Liver (tissue), 9 donors: Measurements from ENCODE around the gene SLC38A1. TPM values are rescaled to one million over a fixed set of nuclear protein-coding genes. Genes with fewer than 3 reads are reported as not detected.

Experiments
- DNase-seq: peaks from one replicate; pipeline ENCODE4 v3.0.0-alpha.2; 2017; ENCODE audit warnings: low spot score
- H3K27ac ChIP-seq, 2 donors: one replicate each; pipeline ENCODE4 v1.7.0; 2013; ENCODE audit warnings: inconsistent platforms in 2 of 2, low read length in 2 of 2, control low read depth in 1 of 2, low read depth in 1 of 2, mild to moderate bottlenecking in 1 of 2
- H3K27me3 ChIP-seq, 4 donors: one replicate each; pipeline versions ENCODE4 v1.6.1 to v1.7.0; 2013; ENCODE audit warnings: low read length in 3 of 4, inconsistent platforms in 1 of 4, mild to moderate bottlenecking in 1 of 4, moderate library complexity in 1 of 4; ENCODE audit not compliant: control insufficient read depth in 4 of 4, insufficient read depth in 4 of 4
- H3K36me3 ChIP-seq, 4 donors: one replicate each; pipeline versions ENCODE4 v1.6.1 to v1.7.0; 2013; ENCODE audit warnings: low read length in 3 of 4, mild to moderate bottlenecking in 3 of 4, low read depth in 1 of 4, moderate library complexity in 1 of 4; ENCODE audit not compliant: control insufficient read depth in 4 of 4, insufficient read depth in 3 of 4
- H3K4me1 ChIP-seq, 4 donors: one replicate each; pipeline versions ENCODE4 v1.6.1 to v1.7.0; 2013; ENCODE audit warnings: low read length in 3 of 4, mild to moderate bottlenecking in 3 of 4, moderate library complexity in 1 of 4; ENCODE audit not compliant: control insufficient read depth in 4 of 4, insufficient read depth in 4 of 4
- H3K4me3 ChIP-seq, 3 donors: one replicate each; pipeline versions ENCODE4 v1.6.1 to v1.7.0; 2013; ENCODE audit warnings: low read length in 3 of 3, control low read depth in 1 of 3, low read depth in 1 of 3, mild to moderate bottlenecking in 1 of 3
- H3K9ac ChIP-seq, 2 donors: one replicate each; pipeline ENCODE4 v1.7.0; 2013; ENCODE audit warnings: low read length in 2 of 2, mild to moderate bottlenecking in 2 of 2, moderate library complexity in 2 of 2, control low read depth in 1 of 2, low read depth in 1 of 2
- H3K9me3 ChIP-seq, 4 donors: one replicate each; pipeline versions ENCODE4 v1.6.1 to v1.7.0; 2013; ENCODE audit warnings: low read length in 3 of 4; ENCODE audit not compliant: control insufficient read depth in 4 of 4
- EGR1 ChIP-seq, 2 donors: IDR thresholded peaks; 2 replicates each; pipeline ENCODE4 v1.6.1; 2016 to 2018; ENCODE audit warnings: antibody characterized with exemption in 2 of 2, low read depth in 2 of 2
- FOXA1 ChIP-seq: IDR thresholded peaks from 2 replicates; pipeline ENCODE4 v1.6.1; 2016; ENCODE audit warnings: antibody characterized with exemption
- FOXA2 ChIP-seq: IDR thresholded peaks from 2 replicates; pipeline ENCODE4 v1.6.1; 2016; ENCODE audit warnings: antibody characterized with exemption
- GABPA ChIP-seq, 2 donors: IDR thresholded peaks in 1 of 2; conservative IDR thresholded peaks in 1 of 2; 2 replicates each; pipeline ENCODE4 v1.6.1; 2016; ENCODE audit warnings: antibody characterized with exemption in 2 of 2, mild to moderate bottlenecking in 1 of 2, moderate library complexity in 1 of 2
- HNF4A ChIP-seq, 2 donors: conservative IDR thresholded peaks; 2 replicates each; pipeline ENCODE4 v1.6.1; 2016; ENCODE audit warnings: antibody characterized with exemption in 2 of 2, mild to moderate bottlenecking in 2 of 2
- HNF4G ChIP-seq: IDR thresholded peaks from 2 replicates; pipeline ENCODE4 v1.6.1; 2016; ENCODE audit warnings: antibody characterized with exemption
- JUND ChIP-seq, 2 donors: IDR thresholded peaks; 2 replicates each; pipeline ENCODE4 v1.6.1; 2016; ENCODE audit warnings: antibody characterized with exemption in 2 of 2
- NR2F2 ChIP-seq: IDR thresholded peaks from 2 replicates; pipeline ENCODE4 v1.6.1; 2016; ENCODE audit warnings: antibody characterized with exemption
- RAD21 ChIP-seq, 2 donors: IDR thresholded peaks; 2 replicates each; pipeline ENCODE4 v1.6.1; 2016; ENCODE audit warnings: antibody characterized with exemption in 2 of 2, mild to moderate bottlenecking in 2 of 2
- RXRA ChIP-seq, 2 donors: IDR thresholded peaks; 2 replicates each; pipeline ENCODE4 v1.6.1; 2017 to 2018; ENCODE audit warnings: antibody characterized with exemption in 2 of 2, mild to moderate bottlenecking in 1 of 2
- SP1 ChIP-seq: IDR thresholded peaks from 2 replicates; pipeline ENCODE4 v1.6.1; 2018; ENCODE audit warnings: antibody characterized with exemption, mild to moderate bottlenecking
- TAF1 ChIP-seq: conservative IDR thresholded peaks from 2 replicates; pipeline ENCODE4 v1.6.1; 2016; ENCODE audit warnings: antibody characterized with exemption, mild to moderate bottlenecking
- WGBS: extraction: QIAGEN DNeasy Blood & Tissue Kit; methylation state at CpG from one replicate; pipeline ENCODE4 v1.1.7; 2013; 5-methylcytosine and 5-hydroxymethylcytosine counted together
- polyA plus RNA-seq, 2 donors: library from polyadenylated mRNA; stranded (reverse) in 1 of 2; unstranded in 1 of 2; fragments of 200-250 nt in 1 of 2; fragments of >200 nt in 1 of 2; fragmentation: Nextera tagmentation in 1 of 2; extraction: Ambion mirVana in 1 of 2; gene quantifications; one replicate each; pipeline versions ENCODE4 v1.2.1 to v1.2.3, GENCODE V29; 2013 to 2015
- total RNA-seq, 2 donors: library from RNA; depleted of rRNA; stranded (reverse); fragments of >200 nt; gene quantifications; one replicate each; pipeline ENCODE4 v1.2.3, GENCODE V29; 2014
- TF ChIP-seq, protein P1 (sequence below): IDR thresholded peaks from 2 replicates; pipeline ENCODE4 v1.6.1; 2016; ENCODE audit warnings: antibody characterized with exemption
- TF ChIP-seq, protein P2 (sequence below): IDR thresholded peaks from 2 replicates; pipeline ENCODE4 v1.6.1; 2016; ENCODE audit warnings: antibody characterized with exemption
- TF ChIP-seq, protein P3 (sequence below): IDR thresholded peaks from 2 replicates; pipeline ENCODE4 v1.6.1; 2016; ENCODE audit warnings: antibody characterized with exemption, mild to moderate bottlenecking
- TF ChIP-seq, protein P4 (sequence below): fragments of 150-350 bp; IDR thresholded peaks from 2 replicates; pipeline ENCODE4 v1.5.1; 2017; ENCODE audit warnings: improper control_type of control experiment, low read depth, low read length; ENCODE audit not compliant: missing input control
- TF ChIP-seq, protein P5 (sequence below): IDR thresholded peaks from 2 replicates; pipeline ENCODE4 v1.6.1; 2016; ENCODE audit warnings: antibody characterized with exemption
- donor health status: healthy.
- donor health status: healthy.
- donor health status: healthy.
- donor health status: healthy.
- donor health status: healthy.

The SLC38A1 gene
- total and polyA plus RNA-seq, 4 donors, result 6.2 to 14.9 (median 9.6) TPM

DNA sequence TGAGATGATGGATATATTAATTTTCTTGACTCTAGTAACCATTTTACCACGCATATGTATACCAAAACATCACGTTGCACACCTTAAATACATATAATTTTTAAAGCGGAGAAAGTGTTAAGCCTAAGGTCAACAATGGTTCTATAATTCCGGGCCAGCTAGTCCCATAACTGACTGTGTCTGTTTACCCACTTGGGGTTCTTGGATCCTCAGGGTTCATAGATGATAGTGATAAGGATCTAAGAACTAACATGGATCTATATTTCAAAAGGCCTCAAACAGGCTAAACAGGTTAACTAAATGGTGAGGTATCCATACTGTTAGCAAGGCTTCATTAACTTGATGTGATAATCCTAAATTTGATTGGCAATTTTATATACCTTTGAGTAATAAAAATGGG lies 9.8 kb downstream of the SLC38A1 start:
- DNase-seq, result no peak
- Histone ChIP-seq H3K4me1 (no peaks in the 10 kb centered on the region), H3K9ac (no peak overlapping the region), H3K36me3 (no peaks in the 10 kb centered on the region), H3K9me3 (no peaks in the 10 kb centered on the region), H3K27me3 (no peaks in the 10 kb centered on the region), H3K27ac (no peak overlapping the region), H3K4me3 (no peak overlapping the region)
- WGBS, result 84% methylated on average over 4 of the region's 4 CpGs
- TF ChIP-seq GABPA (IDR thresholded peaks at IDR 0.05 in 1 of 2, conservative IDR thresholded peaks at IDR 0.05 in 1 of 2) (no peak), RAD21 (IDR thresholded peaks at IDR 0.05) (no peak), NR2F2 (no peak), EGR1 (IDR thresholded peaks at IDR 0.05; ENCODE audit: low read depth in 2 of 2) (no peak), SP1 (no peak), TAF1 (no peak), JUND (IDR thresholded peaks at IDR 0.05) (no peak), FOXA1 (no peak), HNF4A (conservative IDR thresholded peaks at IDR 0.05) (no peak), HNF4G (no peak), FOXA2 (no peak)
- TF ChIP-seq, protein P1, sequence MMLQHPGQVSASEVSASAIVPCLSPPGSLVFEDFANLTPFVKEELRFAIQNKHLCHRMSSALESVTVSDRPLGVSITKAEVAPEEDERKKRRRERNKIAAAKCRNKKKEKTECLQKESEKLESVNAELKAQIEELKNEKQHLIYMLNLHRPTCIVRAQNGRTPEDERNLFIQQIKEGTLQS, result no peak
- TF ChIP-seq, protein P2, sequence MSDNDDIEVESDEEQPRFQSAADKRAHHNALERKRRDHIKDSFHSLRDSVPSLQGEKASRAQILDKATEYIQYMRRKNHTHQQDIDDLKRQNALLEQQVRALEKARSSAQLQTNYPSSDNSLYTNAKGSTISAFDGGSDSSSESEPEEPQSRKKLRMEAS, result no peak
- TF ChIP-seq, protein P3, sequence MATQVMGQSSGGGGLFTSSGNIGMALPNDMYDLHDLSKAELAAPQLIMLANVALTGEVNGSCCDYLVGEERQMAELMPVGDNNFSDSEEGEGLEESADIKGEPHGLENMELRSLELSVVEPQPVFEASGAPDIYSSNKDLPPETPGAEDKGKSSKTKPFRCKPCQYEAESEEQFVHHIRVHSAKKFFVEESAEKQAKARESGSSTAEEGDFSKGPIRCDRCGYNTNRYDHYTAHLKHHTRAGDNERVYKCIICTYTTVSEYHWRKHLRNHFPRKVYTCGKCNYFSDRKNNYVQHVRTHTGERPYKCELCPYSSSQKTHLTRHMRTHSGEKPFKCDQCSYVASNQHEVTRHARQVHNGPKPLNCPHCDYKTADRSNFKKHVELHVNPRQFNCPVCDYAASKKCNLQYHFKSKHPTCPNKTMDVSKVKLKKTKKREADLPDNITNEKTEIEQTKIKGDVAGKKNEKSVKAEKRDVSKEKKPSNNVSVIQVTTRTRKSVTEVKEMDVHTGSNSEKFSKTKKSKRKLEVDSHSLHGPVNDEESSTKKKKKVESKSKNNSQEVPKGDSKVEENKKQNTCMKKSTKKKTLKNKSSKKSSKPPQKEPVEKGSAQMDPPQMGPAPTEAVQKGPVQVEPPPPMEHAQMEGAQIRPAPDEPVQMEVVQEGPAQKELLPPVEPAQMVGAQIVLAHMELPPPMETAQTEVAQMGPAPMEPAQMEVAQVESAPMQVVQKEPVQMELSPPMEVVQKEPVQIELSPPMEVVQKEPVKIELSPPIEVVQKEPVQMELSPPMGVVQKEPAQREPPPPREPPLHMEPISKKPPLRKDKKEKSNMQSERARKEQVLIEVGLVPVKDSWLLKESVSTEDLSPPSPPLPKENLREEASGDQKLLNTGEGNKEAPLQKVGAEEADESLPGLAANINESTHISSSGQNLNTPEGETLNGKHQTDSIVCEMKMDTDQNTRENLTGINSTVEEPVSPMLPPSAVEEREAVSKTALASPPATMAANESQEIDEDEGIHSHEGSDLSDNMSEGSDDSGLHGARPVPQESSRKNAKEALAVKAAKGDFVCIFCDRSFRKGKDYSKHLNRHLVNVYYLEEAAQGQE, result no peak

DNA sequence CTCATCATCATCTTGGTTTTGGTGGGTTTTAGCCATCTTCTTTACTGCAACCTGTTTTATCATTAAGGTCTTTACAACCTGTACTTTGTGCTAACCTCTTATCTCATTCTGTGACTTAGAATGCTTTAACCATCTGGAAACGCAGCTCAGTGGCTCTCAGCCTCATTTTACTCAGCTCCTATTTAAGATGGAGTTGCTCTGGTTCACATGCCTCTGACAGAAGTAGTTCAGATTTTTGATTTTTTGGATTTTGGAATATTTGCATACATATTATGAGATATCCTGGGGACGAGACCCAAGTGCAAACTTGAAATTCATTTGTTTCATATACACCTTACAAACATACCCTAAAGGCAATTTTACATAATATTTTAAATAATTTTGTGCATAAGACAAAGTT lies 10.7 kb downstream of the SLC38A1 start:
- Histone ChIP-seq H3K4me1 (no peaks in the 10 kb centered on the region), H3K36me3 (no peaks in the 10 kb centered on the region), H3K9me3 (no peaks in the 10 kb centered on the region), H3K9ac (no peak overlapping the region), H3K27ac (no peak overlapping the region), H3K27me3 (no peaks in the 10 kb centered on the region), H3K4me3 (no peak overlapping the region)
- DNase-seq, result no peak
- 91% methylated on average over 2 of the region's 2 CpGs for WGBS
- TF ChIP-seq EGR1 (IDR thresholded peaks at IDR 0.05; ENCODE audit: low read depth in 2 of 2), result no peak
- TF ChIP-seq, protein P3, result no peak
- no peak for TF ChIP-seq FOXA1
- no peak for TF ChIP-seq TAF1
- no peak for TF ChIP-seq JUND (IDR thresholded peaks at IDR 0.05)
- TF ChIP-seq FOXA2, result no peak
- no peak for TF ChIP-seq GABPA (IDR thresholded peaks at IDR 0.05 in 1 of 2, conservative IDR thresholded peaks at IDR 0.05 in 1 of 2)
- TF ChIP-seq, protein P4, sequence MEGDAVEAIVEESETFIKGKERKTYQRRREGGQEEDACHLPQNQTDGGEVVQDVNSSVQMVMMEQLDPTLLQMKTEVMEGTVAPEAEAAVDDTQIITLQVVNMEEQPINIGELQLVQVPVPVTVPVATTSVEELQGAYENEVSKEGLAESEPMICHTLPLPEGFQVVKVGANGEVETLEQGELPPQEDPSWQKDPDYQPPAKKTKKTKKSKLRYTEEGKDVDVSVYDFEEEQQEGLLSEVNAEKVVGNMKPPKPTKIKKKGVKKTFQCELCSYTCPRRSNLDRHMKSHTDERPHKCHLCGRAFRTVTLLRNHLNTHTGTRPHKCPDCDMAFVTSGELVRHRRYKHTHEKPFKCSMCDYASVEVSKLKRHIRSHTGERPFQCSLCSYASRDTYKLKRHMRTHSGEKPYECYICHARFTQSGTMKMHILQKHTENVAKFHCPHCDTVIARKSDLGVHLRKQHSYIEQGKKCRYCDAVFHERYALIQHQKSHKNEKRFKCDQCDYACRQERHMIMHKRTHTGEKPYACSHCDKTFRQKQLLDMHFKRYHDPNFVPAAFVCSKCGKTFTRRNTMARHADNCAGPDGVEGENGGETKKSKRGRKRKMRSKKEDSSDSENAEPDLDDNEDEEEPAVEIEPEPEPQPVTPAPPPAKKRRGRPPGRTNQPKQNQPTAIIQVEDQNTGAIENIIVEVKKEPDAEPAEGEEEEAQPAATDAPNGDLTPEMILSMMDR, result no peak
- TF ChIP-seq HNF4A (conservative IDR thresholded peaks at IDR 0.05), result no peak
- TF ChIP-seq RXRA (IDR thresholded peaks at IDR 0.05), result no peak
- TF ChIP-seq, protein P2, result no peak
- TF ChIP-seq HNF4G, result no peak
- TF ChIP-seq, protein P5, sequence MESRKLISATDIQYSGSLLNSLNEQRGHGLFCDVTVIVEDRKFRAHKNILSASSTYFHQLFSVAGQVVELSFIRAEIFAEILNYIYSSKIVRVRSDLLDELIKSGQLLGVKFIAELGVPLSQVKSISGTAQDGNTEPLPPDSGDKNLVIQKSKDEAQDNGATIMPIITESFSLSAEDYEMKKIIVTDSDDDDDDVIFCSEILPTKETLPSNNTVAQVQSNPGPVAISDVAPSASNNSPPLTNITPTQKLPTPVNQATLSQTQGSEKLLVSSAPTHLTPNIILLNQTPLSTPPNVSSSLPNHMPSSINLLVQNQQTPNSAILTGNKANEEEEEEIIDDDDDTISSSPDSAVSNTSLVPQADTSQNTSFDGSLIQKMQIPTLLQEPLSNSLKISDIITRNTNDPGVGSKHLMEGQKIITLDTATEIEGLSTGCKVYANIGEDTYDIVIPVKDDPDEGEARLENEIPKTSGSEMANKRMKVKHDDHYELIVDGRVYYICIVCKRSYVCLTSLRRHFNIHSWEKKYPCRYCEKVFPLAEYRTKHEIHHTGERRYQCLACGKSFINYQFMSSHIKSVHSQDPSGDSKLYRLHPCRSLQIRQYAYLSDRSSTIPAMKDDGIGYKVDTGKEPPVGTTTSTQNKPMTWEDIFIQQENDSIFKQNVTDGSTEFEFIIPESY, result no peak
- TF ChIP-seq SP1, result no peak
